ENCODE results near the gene ZNF575. TPM values are rescaled to one million over a fixed set of nuclear protein-coding genes. Genes with fewer than 3 reads are reported as not detected.

ZNF575 gene
- total RNA-seq, 1 donor from 2014 or later: 0.72 TPM

GRCh38 chr19:43569657-43570056 lies 36.7 kb downstream of the ZNF575 start:
- peaks cover 24% of the 10 kb centered on the region for H3K4me1 Mint-ChIP-seq
- H3K36me3 Mint-ChIP-seq (ENCODE audit: low read depth): peaks cover 2% of the 10 kb centered on the region
- no peak overlapping the region for H3K27ac Mint-ChIP-seq (ENCODE audit: unreplicated experiment)
- no peaks in the 10 kb centered on the region for H3K9me3 Mint-ChIP-seq
- no peak overlapping the region for H3K4me3 Mint-ChIP-seq
- no peak for DNase-seq (ENCODE audit: low read depth, low spot score)
- TF ChIP-seq CTCF (conservative IDR thresholded peaks at IDR 0.05): no peak
- H3K27me3 Mint-ChIP-seq (ENCODE audit: low read depth): no peaks in the 10 kb centered on the region

GRCh38 chr19:43570174-43570791 lies 37.3 kb downstream of the ZNF575 start:
- Mint-ChIP-seq H3K36me3 (ENCODE audit: low read depth) (peaks cover 2% of the 10 kb centered on the region), H3K4me3 (peak overlapping the region; percentile 52), H3K27ac (ENCODE audit: unreplicated experiment) (no peak overlapping the region), H3K4me1 (peaks cover 30% of the 10 kb centered on the region), H3K27me3 (ENCODE audit: low read depth) (no peaks in the 10 kb centered on the region), H3K9me3 (no peaks in the 10 kb centered on the region)
- no peak for DNase-seq (ENCODE audit: low read depth, low spot score)
- TF ChIP-seq CTCF (conservative IDR thresholded peaks at IDR 0.05): no peak

- TF ChIP-seq CTCF (conservative IDR thresholded peaks at IDR 0.05): no peak
- Mint-ChIP-seq H3K27me3 (ENCODE audit: low read depth) (no peaks in the 10 kb centered on the region), H3K36me3 (ENCODE audit: low read depth) (no peaks in the 10 kb centered on the region), H3K27ac (ENCODE audit: unreplicated experiment) (peak overlapping the region; percentile 54), H3K9me3 (no peaks in the 10 kb centered on the region), H3K4me1 (peaks cover 44% of the 10 kb centered on the region), H3K4me3 (peak overlapping the region; percentile 60)
- DNase-seq (ENCODE audit: low read depth, low spot score): no peak
These were observed 39.2 kb downstream of the ZNF575 start for GRCh38 chr19:43572171-43572588.

GRCh38 chr19:43574424-43575155 lies 41.6 kb downstream of the ZNF575 start:
- no peaks in the 10 kb centered on the region for H3K9me3 Mint-ChIP-seq

More at GRCh38 chr19:43574424-43575155, 41.6 kb downstream of the ZNF575 start:
- no peak for DNase-seq (ENCODE audit: low read depth, low spot score)
- no peak for TF ChIP-seq CTCF (conservative IDR thresholded peaks at IDR 0.05)
- Mint-ChIP-seq H3K4me3 (peak overlapping the region; percentile 94), H3K27me3 (ENCODE audit: low read depth) (no peaks in the 10 kb centered on the region), H3K36me3 (ENCODE audit: low read depth) (no peaks in the 10 kb centered on the region), H3K4me1 (peaks cover 55% of the 10 kb centered on the region), H3K27ac (ENCODE audit: unreplicated experiment) (peak overlapping the region; percentile 89)

Data from neural crest cell (in vitro differentiated cells).